NCI-H82 (cell line): ENCODE results near the gene KRTAP10-4.
"Not testable (repeated sequence)": the region's sequence is repeated elsewhere in the genome, so short reads cannot be mapped to it uniquely, and the experiment has no call there.

Source experiments
- DNase-seq: peaks from one replicate; lab custom pipeline; 2025; lab: John Stamatoyannopoulos, UW

Gene KRTAP10-4

GRCh38 chr21:44558329-44558675, 15.2 kb upstream of the KRTAP10-4 start:
- DNase-seq = not testable (repeated sequence)

DNA sequence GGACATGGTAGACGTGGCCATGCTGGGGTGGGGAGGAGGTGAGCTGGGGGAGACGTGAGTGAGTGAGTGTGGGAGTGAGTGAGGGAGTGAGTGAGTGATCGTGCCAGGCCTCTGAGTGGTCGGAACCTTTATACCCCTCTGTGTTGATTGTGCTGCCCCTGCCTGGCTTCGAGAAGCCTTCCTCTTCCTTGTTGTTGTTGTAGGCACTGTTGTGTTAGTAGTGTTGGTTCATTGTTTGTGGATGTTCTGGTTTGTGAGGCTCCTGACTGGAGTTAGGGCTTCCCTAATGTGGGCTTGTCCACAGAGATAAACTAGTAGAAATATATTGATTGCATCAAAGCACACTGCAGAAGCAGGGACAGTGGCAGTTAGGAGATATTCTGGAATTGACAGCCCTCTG, 14.8 kb upstream of the KRTAP10-4 start, which contains the start of gene KRTAP10-3:
Gene KRTAP10-3 (minus strand): TSS at position 101 of the 400 bp plus-strand sequence. CDS start 80 bp downstream, at position 21.
- DNase-seq = no peak

DNA sequence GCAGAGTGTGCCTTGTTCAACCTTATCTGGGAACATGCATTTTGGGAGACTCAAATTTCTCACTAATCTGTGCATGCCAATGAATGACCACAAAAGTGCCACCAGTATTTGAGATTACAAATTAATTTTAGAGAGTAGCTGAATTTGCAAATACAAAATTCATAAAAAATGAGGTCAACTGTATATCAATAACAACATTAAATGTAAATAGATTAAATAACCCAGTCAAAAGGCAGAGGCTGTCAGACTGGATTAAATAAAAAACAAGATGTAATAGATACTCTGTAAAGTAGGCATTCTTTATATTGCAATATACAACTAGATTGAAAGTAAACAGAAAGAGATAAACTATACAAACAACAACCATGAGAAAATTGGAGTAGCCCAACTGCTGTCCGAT, 9.4 kb upstream of the KRTAP10-4 start:
- no peak for DNase-seq

DNA sequence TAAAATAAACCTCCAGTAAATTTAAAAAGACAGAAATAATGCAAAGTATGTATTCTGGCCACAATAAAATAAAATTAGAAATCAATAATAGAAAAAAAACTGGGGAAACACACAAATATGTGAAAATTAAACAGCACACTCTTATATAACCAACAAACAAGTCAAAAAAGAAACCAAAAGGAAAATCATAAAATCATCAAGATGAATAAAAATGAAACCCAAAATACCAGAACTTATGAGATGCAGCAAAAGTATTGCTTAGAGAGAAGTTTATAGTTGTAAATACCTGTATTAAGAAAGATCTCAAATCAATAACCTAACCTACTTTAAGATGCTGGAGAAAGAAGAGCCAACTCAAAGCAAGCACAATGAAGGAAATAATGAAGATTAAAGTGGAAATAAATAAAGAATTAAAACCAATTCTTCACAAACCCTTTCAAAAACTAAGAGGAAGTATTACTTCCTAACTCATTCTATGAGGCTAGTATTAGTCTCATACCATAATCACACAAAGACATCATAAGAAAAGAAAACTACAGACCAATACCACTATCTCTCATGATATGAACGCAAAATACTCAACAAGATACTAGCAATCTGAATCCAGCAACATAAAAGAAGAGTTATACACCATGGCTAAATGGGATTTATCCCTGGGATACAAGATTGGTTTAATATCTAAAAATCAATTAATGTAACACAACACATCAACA, 8.5 kb upstream of the KRTAP10-4 start:
- no peak for DNase-seq

- no peak for DNase-seq
Observed at GRCh38 chr21:44566403-44566802, 7.1 kb upstream of the KRTAP10-4 start.

- DNase-seq = no peak
Observed at GRCh38 chr21:44567481-44568171, 5.9 kb upstream of the KRTAP10-4 start.

DNA sequence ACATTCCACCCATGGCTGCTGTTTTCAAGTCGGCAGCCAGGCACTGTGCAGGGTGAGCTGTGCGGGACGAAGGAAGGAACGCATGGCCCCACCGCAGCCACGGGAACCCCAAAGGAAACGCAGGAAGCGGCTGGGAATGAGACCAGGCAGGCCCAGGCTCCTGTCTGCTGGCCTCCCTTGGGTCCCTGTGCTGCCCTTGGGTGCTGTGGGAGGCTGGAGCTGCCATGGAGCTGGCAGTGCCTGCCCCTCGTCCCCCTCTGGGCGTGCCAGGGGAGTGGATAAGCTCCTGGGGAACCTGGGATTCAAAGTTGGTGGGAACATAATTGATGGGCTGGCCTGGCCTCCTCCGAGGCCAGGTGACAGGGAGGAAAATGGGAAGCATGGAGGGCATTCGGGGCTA, 5.3 kb upstream of the KRTAP10-4 start:
- DNase-seq = no peak

DNA sequence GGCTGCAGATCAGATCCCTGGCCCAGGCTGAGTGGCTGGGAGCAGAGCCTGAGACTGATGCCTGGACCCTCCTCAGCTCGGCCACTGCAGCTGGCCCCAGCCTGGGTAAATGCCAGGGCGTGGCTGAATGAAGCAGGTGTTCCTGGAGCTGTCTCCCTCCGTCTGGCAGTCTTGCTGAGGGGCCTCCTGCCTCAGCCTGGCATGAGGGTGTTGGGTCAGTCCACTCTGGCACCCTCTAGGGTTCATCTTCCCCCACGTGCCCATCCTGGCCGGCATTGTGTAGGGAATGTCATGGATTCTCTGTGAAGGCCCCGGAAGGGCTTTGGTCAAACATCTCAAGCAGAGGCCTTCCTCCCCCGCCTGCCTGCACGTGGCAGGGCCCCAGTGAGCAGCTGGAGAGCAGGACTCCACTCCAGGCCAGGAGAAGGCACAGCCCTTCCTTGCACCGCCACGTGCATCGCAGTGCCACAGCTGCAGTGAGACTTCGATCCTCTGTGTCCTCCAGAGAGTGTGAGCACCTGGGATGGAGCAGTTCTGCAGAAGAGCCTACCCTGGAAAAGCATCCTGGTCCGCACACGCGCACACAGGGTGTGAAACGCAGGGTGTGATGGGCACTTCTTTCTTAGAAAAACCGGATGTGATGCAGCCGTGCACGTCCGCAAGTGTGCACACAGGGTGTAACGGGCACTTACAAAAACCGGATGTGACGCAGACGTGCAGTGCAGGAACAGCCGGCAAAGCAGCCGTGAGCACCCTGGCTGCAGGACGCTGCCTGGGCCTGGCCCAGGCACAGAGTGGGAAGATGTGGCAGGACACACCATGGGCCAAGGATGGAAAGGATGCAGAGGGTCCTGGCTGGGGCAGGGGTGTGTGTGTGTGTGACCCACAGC, 4.6 kb upstream of the KRTAP10-4 start:
- no peak for DNase-seq

DNA sequence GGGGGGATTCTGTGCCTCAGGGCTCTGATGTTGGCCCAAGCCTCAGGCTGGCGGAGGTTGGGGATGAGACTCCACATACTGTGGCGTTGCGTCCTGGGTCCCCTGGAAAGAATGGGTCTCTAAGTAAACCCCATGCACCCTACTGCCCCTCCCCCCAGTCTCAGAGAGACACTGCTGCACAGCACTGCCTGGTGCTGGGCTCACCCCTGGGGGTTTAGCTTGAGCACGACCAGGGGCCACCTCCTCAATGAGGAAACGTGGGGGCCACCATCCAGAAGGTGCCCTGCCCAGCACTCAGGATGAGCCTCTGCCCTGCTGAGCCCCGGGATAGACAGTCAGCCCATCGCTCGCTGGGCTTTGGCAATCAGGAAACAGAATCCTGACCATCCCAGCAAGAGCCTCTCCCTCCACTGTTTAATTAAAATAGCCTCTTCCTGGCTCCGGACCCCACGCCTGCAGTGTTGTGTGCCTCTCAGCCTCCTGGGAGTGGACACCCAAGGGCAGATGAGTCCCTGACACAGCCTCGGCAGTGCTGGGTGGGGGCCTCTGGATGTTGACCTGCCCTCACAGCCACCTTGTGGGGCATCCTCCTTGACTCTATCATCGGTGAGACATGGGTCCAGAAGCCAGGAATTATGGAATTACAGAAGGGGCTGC, 3.5 kb upstream of the KRTAP10-4 start:
- no peak for DNase-seq

DNA sequence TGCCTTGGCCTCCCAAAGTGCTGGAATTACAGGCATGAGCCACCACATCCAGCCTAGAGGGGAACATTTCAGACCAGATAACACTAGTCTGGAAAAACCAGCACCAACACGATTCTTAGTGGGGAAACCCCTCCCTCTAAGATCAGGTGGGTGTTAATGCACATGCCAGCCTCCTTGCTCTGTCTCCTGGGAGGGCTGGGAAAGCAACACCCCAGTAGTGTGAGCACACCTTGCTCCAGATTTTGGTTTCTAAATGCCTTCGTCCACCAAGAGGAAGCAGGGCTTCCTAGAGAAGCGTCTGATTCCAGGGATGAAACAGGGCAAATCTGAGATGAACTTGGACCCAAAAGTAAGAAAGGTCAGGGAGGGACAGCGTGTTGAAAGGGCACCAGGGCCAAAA, 2.2 kb upstream of the KRTAP10-4 start:
- no peak for DNase-seq

GRCh38 chr21:44571844-44572782, 1.4 kb upstream of the KRTAP10-4 start:
- no peak for DNase-seq

DNA sequence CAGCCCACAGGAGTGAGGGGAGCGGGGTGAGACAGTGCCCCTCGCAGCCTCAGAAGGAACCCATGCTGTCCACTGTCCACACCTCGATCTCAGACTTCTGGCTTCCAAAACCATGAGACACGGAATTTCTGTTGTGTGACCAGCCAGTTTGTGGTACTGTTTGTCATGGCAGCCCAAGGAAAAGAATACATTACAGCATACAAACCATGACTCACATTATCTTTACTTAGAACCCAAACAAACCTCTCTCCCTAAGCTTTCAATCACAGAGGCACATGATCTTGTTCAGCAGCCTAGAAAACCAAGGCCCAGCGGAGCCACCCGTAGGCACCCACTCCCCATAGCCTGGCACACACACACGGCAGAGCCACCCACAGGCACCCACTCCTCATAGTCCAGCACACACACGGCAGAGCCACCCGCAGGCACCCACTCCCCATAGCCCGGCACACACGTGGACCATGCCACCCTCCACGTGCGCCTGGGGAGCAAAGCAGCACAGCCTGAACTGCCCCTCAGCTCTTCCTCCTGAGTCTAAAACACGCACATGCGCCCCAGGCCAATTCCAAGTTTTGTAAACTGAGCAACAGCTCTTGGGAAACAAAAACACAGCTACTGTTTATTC, 458 bp upstream of the KRTAP10-4 start:
- DNase-seq = no peak

GRCh38 chr21:44574457-44575306, 1.2 kb downstream of the KRTAP10-4 start:
- no peak for DNase-seq

GRCh38 chr21:44575307-44576024, 1.9 kb downstream of the KRTAP10-4 start:
- no peak for DNase-seq

DNA sequence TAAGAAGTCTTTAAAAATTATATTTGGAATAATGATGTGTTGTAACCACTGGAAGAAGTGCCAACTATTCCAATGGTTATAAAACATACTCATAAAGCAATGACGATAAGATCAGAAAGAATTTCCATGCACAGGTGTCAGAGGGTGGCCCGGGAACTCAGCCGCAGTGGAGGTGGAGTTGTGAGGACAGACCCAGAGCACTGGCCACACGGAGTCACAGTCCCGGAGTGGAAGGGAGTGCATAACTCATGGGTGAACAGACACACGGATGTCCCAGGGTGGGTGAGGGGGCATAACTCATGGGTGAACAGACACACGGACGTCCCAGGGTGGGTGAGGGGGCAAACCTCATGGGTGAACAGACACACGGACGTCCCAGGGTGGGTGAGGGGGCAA, 2.5 kb downstream of the KRTAP10-4 start:
- DNase-seq = no peak

DNA sequence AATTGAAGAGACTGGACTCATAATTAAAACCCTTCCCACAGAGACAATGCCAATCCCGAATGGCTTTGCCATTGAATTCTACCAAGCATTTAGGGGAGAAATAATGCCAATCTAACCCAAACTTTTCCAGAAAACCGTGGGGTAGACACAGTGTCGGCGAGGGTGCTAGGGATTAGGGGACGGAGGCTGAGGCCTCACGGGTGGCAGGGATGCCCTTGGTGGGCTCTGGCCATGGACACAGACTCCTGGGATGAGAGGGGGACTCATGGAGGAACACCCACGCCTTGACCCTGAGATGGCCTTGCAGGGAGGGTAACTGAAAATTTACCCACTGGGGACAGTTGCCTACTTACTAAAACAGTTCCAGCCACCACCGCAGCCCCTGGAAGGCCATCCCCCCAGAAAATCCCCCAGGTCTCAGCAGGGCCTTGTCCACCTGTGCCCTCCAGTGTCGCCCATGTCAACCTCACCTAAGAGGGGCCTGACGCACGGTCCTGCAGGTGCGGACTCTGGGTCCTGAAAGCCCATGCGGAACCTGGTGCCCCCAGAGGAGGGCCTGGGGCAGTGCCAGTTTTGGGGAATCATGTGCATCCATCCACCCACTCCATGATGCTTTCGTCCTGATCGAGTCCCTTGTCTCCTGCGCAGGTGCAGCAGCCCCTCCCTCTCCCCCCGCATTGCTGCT, 5.0 kb downstream of the KRTAP10-4 start:
- no peak for DNase-seq

DNA sequence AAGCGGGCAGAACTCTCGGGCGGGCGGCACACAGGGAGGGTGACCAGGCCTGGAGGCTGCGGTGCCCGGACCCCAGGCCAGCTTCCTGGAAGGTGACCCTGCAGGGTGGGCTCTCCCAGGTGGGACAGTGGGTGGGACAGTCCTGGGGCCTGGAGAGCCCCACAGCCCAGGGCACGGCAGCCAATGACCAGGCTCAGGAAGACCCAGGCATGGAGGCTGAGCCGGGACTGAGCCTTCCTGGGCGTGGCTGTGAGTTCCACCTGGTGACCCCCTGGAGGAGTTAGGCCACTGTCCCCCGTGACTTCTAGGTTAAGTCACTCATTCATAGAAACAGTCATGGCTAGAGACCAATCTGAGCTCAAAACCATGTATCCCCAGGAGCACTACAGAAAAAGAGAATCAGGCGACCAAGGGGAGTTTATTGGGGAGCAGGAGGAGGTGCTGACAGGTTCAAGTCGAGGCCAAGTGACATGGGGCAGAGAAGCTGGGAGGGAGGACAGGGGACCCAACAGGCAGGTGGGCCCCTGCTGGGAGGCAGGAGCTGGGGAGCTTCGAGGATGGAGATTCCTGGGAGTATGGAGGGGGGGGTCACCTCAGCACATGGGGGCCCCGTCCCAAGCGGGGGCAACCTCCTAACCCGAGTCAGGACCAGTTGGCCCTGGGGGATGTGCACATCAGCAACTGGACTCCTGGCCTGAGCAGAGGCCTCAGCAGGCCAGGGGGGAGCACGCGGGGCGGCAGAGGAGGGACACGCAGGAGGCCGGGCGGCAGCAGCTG, 5.7 kb downstream of the KRTAP10-4 start:
- DNase-seq = no peak

DNA sequence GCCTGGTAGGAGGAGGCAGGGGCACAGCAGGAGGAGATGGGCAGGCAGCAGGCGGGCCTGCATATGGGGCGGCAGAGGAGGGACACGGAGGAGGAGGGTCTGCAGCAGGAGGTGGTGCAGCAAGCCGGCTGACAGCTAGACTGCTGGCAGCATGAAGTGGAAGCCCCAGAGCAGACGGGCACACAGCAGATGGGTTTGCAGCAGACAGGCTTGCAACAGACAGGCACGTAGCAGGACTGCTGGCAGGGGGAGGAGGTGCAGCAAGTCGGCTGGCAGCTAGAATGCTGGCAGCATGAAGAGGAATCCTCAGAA, 6.3 kb downstream of the KRTAP10-4 start:
- DNase-seq = no peak
